Measurements from ENCODE around the gene LRTM2. TPM values are rescaled to one million over a fixed set of nuclear protein-coding genes. Genes with fewer than 3 reads are reported as not detected.

LRTM2 gene
- total RNA-seq, 2 experiments from 2014 or later: 0.11 TPM; not detected in 1

- no peak for DNase-seq
- H3K9me3 Mint-ChIP-seq: no peaks in the 10 kb centered on the region
- Histone ChIP-seq H3K27ac (ENCODE audit: low read depth in 1 of 2, low read length in 2 of 2) (no peak overlapping the region), H3K4me1 (ENCODE audit: insufficient read depth, low read length) (peaks cover 6% of the 10 kb centered on the region), H3K36me3 (ENCODE audit: insufficient read depth, low read length) (no peaks in the 10 kb centered on the region), H3K9me3 (ENCODE audit: control insufficient read depth in 1 of 2, insufficient read depth in 1 of 2, low read length in 2 of 2) (no peaks in the 10 kb centered on the region), H3K27me3 (ENCODE audit: control insufficient read depth in 1 of 2, insufficient read depth in 2 of 2, low read length in 2 of 2) (no peaks in the 10 kb centered on the region), H3K4me3 (ENCODE audit: low read length) (no peak overlapping the region)
- H3K4me1 Mint-ChIP-seq (ENCODE audit: low read depth): no peaks in the 10 kb centered on the region
- ChIA-PET CTCF (no interaction called here), POLR2A (no interaction called here)
- no peaks in the 10 kb centered on the region for H3K36me3 Mint-ChIP-seq (ENCODE audit: low read depth)
- TF ChIP-seq, protein P1, sequence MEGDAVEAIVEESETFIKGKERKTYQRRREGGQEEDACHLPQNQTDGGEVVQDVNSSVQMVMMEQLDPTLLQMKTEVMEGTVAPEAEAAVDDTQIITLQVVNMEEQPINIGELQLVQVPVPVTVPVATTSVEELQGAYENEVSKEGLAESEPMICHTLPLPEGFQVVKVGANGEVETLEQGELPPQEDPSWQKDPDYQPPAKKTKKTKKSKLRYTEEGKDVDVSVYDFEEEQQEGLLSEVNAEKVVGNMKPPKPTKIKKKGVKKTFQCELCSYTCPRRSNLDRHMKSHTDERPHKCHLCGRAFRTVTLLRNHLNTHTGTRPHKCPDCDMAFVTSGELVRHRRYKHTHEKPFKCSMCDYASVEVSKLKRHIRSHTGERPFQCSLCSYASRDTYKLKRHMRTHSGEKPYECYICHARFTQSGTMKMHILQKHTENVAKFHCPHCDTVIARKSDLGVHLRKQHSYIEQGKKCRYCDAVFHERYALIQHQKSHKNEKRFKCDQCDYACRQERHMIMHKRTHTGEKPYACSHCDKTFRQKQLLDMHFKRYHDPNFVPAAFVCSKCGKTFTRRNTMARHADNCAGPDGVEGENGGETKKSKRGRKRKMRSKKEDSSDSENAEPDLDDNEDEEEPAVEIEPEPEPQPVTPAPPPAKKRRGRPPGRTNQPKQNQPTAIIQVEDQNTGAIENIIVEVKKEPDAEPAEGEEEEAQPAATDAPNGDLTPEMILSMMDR (IDR thresholded peaks at IDR 0.05): no peak
- H3K27me3 Mint-ChIP-seq: peaks cover 23% of the 10 kb centered on the region
- intact Hi-C loops (cut with DNase I, micrococcal nuclease): no loop called here
- ATAC-seq (ENCODE audit: poor library complexity): no peak
- no peak overlapping the region for H3K4me3 Mint-ChIP-seq
- H3K27ac Mint-ChIP-seq: no peak overlapping the region
Measured at GRCh38 chr12:1858456-1858855, 38.1 kb downstream of the LRTM2 start.

DNA sequence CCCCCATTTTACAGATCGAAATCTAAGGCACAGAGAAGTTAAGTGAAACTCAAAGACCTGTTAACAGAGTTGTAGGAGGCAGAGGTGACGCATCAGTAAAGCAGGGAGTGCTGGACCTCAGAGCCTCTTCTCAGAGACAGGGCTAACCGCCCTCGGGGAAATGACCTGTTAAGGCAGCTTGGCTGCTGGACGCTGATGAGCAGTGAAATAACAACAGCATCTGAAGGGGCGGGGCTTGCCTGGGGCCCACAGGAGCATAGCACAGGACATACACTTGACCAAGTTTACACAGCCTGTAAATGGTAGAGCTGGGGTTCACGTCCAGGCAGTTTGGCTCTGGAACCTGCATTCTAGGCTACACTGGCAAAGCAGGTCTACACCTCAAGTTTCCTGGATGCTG is 39.3 kb downstream of the LRTM2 start:
- intact Hi-C loops (cut with DNase I, micrococcal nuclease): no loop called here
- H3K4me1 Mint-ChIP-seq (ENCODE audit: low read depth): no peaks in the 10 kb centered on the region
- H3K4me3 Mint-ChIP-seq: no peak overlapping the region
- DNase-seq: no peak
- peaks cover 0 to 3% of the 10 kb centered on the region in 2 experiments for H3K27me3 ChIP-seq (ENCODE audit: control insufficient read depth in 1 of 2, insufficient read depth in 2 of 2, low read length in 2 of 2)
- ChIA-PET POLR2A (no interaction called here), CTCF (no interaction called here)
- ATAC-seq (ENCODE audit: poor library complexity): no peak
- no peak overlapping the region for H3K27ac ChIP-seq (ENCODE audit: low read depth in 1 of 2, low read length in 2 of 2)
- H3K9me3 ChIP-seq (ENCODE audit: control insufficient read depth in 1 of 2, insufficient read depth in 1 of 2, low read length in 2 of 2): peaks cover 0 to 4% of the 10 kb centered on the region in 2 experiments
- peaks cover 6% of the 10 kb centered on the region for H3K4me1 ChIP-seq (ENCODE audit: insufficient read depth, low read length)
- no peak overlapping the region for H3K4me3 ChIP-seq (ENCODE audit: low read length)
- peaks cover 30% of the 10 kb centered on the region for H3K27me3 Mint-ChIP-seq
- H3K9me3 Mint-ChIP-seq: no peaks in the 10 kb centered on the region
- no peak overlapping the region for H3K27ac Mint-ChIP-seq
- no peaks in the 10 kb centered on the region for H3K36me3 Mint-ChIP-seq (ENCODE audit: low read depth)
- TF ChIP-seq, protein P1 (IDR thresholded peaks at IDR 0.05): no peak
- H3K36me3 ChIP-seq (ENCODE audit: insufficient read depth, low read length): no peaks in the 10 kb centered on the region

DNA sequence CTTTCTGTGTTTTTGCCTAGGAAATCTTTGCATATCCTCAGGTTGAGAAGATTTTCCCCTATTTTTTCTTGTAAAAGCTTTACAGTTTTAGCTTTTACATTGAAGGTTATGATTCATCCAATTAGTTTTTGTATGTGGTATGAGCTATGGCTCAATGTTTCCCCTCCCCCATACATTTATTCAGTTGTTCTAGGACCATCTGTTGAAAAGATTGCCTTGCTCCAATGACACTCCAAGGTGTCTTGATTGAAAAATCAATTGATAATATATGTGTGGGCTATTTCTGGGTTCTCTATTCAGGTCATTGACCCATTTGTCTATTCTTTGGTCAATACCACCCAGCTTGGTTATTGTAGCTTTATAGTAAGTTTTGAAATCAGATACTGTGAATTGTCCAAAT is 42.6 kb downstream of the LRTM2 start:
- ChIA-PET POLR2A (no interaction called here), CTCF (no interaction called here)
- peaks cover 4% of the 10 kb centered on the region for H3K9me3 Mint-ChIP-seq
- H3K27me3 ChIP-seq (ENCODE audit: control insufficient read depth in 1 of 2, insufficient read depth in 2 of 2, low read length in 2 of 2): peaks cover 0 to 14% of the 10 kb centered on the region in 2 experiments
- H3K36me3 ChIP-seq (ENCODE audit: insufficient read depth, low read length): no peaks in the 10 kb centered on the region
- H3K4me1 Mint-ChIP-seq (ENCODE audit: low read depth): no peaks in the 10 kb centered on the region
- H3K36me3 Mint-ChIP-seq (ENCODE audit: low read depth): no peaks in the 10 kb centered on the region
- TF ChIP-seq, protein P1 (IDR thresholded peaks at IDR 0.05): no peak
- H3K4me3 ChIP-seq (ENCODE audit: low read length): no peak overlapping the region
- H3K27ac ChIP-seq (ENCODE audit: low read depth in 1 of 2, low read length in 2 of 2): no peak overlapping the region
- peaks cover 0 to 8% of the 10 kb centered on the region in 2 experiments for H3K9me3 ChIP-seq (ENCODE audit: control insufficient read depth in 1 of 2, insufficient read depth in 1 of 2, low read length in 2 of 2)
- no peak overlapping the region for H3K4me3 Mint-ChIP-seq
- DNase-seq: no peak
- peaks cover 56% of the 10 kb centered on the region for H3K27me3 Mint-ChIP-seq
- intact Hi-C loops (cut with DNase I, micrococcal nuclease): no loop called here
- no peaks in the 10 kb centered on the region for H3K4me1 ChIP-seq (ENCODE audit: insufficient read depth, low read length)
- no peak overlapping the region for H3K27ac Mint-ChIP-seq
- no peak for ATAC-seq (ENCODE audit: poor library complexity)
